T-helper 2 cell (primary cell): ENCODE data around the gene POLR2B.
"Not testable (repeated sequence)": the region's sequence is repeated elsewhere in the genome, so short reads cannot be mapped to it uniquely, and the experiment has no call there.

Experiments
- DNase-seq, 5 experiments: peaks; one replicate each; pipeline versions ENCODE4 v3.0.0 to v3.0.0-alpha.2; 2012 to 2022

The POLR2B gene

GRCh38 chr4:57055886-57056285 is 77.2 kb downstream of the POLR2B start:
- no peak for DNase-seq

GRCh38 chr4:57059890-57060716 is 81.4 kb downstream of the POLR2B start:
- no peak for DNase-seq

DNA sequence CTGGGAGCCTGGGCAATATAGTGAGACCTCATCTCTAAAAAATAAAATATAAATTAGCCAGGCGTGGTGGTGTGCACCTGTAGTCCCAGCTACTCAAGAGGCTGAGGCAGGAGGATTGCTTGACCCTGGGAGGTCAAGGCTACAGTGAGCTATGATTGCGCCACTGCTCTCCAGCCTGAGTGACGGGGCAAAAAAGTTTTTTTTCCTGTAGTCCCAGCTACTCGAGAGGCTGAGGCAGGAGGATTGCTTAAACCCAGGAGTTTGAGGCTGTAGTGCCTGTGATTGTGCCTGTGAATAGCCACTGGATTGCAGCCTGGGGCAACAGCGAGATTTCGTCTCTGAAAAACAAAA is 82.0 kb downstream of the POLR2B start:
- not testable (repeated sequence) for DNase-seq

GRCh38 chr4:57061395-57061794 is 82.7 kb downstream of the POLR2B start:
- no peak for DNase-seq

- no peak for DNase-seq
Measured at GRCh38 chr4:57063518-57063917, 84.8 kb downstream of the POLR2B start.

- DNase-seq = no peak
Measured at GRCh38 chr4:57064120-57064519, 85.4 kb downstream of the POLR2B start.

DNA sequence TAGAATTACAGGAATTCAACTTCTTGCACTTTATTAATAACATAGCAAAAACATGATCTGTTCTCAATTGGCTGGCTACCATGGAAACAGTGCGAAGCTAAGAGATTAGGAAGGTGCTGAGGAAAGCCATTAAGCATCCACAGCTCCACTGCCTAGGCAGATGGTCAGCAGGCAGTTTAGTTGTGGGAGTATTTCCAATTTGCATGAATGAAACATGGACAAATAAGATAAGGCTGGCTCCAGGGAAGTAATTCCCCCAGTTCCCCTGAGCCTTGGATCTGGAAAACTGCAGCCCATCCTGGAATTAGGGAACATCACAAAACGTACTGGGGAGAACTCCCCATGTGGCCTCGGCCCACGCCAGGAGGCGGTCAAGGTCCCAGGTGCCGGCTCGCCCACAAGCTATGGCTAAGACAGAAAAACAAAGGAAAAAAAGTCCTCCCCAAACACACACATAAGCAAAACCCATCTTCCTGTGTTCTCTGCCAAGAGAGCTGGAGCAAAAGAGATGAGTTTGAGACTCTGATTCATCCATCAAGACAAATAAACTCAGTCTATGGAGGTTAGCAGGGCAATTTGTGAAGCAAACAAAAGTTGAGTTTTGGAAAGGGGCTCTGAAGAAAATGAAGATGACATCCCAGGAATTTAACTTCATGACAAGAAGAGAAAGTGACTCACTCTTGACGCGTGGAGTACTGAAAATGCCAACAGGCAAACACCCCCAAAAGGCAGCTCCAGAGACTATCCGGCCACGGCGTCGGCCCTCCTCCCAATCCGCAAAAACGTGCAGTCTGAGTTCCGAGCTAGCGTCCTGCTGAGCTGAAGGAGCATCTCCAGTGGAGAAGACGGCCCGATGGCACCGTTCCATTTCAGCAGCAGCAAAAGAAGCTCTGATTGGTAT is 86.4 kb downstream of the POLR2B start:
- no peak for DNase-seq

DNA sequence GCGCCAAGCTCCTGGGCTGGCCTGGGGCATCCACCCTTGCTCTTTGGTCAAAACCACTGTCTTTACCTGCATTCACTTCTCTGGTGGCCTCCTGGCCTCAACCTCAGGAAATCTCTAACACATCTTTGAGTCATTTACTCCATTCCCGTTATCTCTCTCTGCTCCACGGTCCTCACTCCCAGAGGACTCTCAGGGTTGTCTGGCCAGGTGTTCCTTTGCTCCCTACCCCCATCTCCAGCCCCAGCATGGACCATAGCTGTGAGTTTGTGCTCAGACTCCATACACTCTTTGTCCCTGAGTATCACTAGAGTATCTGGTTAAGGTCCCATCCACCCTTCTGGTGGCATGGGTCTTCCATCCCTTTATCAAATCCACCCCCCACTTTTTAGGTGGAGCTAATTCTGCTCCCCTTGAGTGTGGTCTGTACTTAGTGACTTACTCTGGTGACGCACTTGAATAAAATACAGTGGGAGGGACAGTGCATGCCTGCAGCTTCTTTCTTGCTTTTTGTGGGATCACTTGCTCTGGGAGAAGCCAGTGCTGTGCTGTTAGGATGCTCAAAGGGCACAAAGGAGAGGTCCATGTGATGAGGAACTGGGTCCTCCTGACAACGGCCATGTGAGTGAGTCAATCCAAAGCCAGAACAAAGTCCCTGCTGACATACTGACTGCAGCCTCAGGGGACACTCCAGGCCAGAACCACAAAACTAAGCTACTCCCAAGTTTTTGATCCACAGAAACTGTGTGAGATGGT is 87.2 kb downstream of the POLR2B start:
- no peak for DNase-seq

- DNase-seq = no peak
Measured at GRCh38 chr4:57068237-57068981, 89.7 kb downstream of the POLR2B start.

DNA sequence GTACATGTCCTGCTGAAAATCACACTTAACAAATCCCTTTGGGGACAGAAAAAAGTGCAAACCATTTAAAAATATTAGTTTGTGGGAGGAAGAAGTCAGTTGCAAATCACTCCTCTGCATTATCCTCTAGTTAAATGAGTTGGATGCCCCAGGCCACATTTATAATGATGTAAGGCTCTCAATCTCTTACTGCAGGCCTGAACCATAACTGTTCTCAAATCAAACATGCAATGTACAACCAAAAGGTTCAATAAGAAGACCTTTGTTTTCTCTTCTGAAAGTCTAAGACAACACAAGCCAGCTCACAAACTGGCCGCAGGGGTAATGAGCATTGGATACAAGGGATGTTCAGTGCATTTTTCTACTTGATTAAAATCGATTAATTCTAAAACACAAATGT is 91.8 kb downstream of the POLR2B start:
- no peak for DNase-seq

- DNase-seq = no peak
Measured at GRCh38 chr4:57071326-57071725, 92.6 kb downstream of the POLR2B start.

DNA sequence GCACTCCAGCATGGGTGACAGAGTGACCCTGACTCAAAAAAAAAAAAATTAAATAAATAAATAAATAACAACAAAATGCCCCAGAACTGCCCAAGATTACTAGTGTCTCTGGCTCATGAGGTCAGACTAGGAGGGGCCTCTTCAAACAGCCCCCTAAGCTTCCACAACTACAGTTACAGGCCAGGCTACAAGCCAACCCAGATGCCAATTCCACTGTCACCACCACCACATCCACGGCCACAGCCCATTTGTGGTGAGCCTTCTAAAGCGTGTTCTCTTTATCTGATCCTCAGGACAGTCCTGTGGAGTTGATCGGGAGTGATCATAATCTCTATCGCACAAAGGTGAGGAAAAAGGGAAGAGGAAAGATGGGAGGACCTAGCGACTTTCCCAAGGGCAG is 94.9 kb downstream of the POLR2B start:
- DNase-seq = no peak

- no peak for DNase-seq
Measured at GRCh38 chr4:57074744-57075143, 96.0 kb downstream of the POLR2B start.

GRCh38 chr4:57075367-57075766 is 96.7 kb downstream of the POLR2B start:
- DNase-seq = no peak

DNA sequence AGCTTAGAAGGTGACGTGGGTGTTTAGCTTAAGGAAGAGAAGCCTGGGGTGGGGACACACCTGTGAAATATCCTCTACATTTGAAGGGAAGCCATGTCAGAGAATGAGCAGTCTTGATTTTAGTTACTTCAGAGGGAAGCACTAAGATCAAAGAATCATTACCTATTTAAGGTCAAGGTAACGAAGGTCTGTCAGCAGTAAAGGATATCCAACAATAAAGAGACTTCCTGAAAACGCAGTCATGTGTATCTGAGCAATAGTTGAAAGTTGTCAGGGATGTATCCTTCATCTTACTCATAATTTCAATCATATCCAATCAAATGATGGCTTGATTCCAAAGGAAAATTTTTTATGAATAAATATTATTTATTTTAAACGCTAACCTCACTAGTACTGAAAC is 98.0 kb downstream of the POLR2B start:
- no peak for DNase-seq

DNA sequence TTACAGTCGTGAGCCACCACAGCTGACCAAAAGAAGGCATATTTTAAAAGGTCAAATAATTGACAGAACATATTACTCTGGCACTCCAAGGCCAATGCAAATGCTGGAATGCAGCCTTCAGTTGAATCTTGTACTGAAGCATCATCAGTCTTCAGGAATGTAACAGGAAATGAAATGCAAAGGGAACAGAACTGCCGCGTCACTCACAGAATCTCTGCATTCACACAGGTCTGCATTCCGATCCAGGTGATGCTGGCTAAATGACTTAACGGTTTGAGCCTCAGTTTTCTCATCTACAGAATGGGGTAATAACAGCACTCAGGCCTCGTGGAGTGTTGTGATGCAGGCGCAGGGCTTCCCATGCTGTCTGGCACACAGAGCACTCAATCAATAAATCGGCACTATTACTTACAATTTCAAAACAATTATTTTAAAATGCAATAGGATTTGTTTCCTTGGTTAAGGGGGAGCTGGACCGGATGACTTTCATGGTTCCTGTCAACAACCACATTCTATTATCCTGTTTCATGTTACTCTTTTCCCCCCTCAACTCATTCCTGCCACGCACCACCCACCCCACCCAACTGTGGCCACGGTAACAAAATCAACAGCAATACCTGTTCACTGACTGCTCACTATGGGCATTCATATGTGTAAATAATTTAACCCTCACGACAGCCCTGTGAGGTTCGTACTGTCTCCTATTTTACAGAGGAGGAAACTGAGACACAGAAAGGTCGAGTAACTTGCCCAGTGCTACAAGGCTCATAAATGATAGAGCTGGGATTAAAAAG is 99.1 kb downstream of the POLR2B start:
- DNase-seq = no peak

GRCh38 chr4:57078685-57079521 is 100.2 kb downstream of the POLR2B start:
- no peak for DNase-seq
